Vagina (tissue), 2 donors: ENCODE results near the gene SLC12A7.

ENCODE experiments used
- POLR2A ChIP-seq, 2 donors: fragments of 450-650 bp; IDR thresholded peaks; one replicate each; pipeline ENCODE4 v1.6.1; 2017; ENCODE audit warnings: antibody characterized with exemption in 2 of 2, mild to moderate bottlenecking in 2 of 2, moderate library complexity in 2 of 2
- TF ChIP-seq, protein P1 (sequence below), 3 experiments: fragments of 450-650 bp in 2 of 3; fragments of 200-600 bp in 1 of 3; sonication (generic) in 1 of 3; IDR thresholded peaks; one replicate each; pipeline ENCODE4 v1.5.1; 2017 to 2019; ENCODE audit warnings: antibody characterized with exemption in 3 of 3, mild to moderate bottlenecking in 2 of 3, moderate library complexity in 2 of 3

DNA sequence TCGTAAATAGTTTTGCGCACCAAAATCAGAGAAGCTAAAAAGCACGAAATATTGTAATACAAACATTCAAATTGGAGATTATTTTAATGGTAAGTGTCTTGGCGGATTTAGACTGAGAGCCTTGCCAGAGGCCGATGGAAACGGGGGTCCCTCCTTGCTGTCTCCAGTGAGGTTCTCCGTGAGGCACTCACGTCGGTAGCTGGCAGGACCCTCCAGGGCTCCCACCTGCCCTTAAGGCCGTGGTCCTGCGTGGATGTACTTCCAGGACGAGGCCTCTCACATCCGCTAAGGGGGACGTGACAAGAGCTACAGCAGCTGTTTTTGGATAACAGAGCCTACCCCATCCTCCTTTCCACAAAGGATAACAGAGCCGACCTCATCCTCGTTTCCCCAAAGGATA is 95.4 kb downstream of the SLC12A7 start:
- TF ChIP-seq, protein P1, sequence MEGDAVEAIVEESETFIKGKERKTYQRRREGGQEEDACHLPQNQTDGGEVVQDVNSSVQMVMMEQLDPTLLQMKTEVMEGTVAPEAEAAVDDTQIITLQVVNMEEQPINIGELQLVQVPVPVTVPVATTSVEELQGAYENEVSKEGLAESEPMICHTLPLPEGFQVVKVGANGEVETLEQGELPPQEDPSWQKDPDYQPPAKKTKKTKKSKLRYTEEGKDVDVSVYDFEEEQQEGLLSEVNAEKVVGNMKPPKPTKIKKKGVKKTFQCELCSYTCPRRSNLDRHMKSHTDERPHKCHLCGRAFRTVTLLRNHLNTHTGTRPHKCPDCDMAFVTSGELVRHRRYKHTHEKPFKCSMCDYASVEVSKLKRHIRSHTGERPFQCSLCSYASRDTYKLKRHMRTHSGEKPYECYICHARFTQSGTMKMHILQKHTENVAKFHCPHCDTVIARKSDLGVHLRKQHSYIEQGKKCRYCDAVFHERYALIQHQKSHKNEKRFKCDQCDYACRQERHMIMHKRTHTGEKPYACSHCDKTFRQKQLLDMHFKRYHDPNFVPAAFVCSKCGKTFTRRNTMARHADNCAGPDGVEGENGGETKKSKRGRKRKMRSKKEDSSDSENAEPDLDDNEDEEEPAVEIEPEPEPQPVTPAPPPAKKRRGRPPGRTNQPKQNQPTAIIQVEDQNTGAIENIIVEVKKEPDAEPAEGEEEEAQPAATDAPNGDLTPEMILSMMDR (IDR thresholded peaks at IDR 0.05), result no peak
- no peak for TF ChIP-seq POLR2A (IDR thresholded peaks at IDR 0.05)
